HEK293 (cell line): Measurements from ENCODE around the gene HPF1.
"Not testable (repeated sequence)": the region's sequence is repeated elsewhere in the genome, so short reads cannot be mapped to it uniquely, and the experiment has no call there.

Experiments used
- CTCF ChIA-PET: fragments of 350-600 bp; formaldehyde crosslinking; extraction: SDS; loops from one replicate; lab custom pipeline; 2021; ENCODE audit warnings: antibody characterized with exemption; lab: Yijun Ruan, JAX
- POLR2A ChIA-PET: fragments of 300-600 bp; formaldehyde crosslinking; extraction: SDS; loops from one replicate; lab custom pipeline; 2020; ENCODE audit warnings: antibody characterized with exemption, inconsistent platforms; lab: Yijun Ruan, JAX
- H3K27ac ChIP-seq: fragments of 200-500 bp; sonication (Bioruptor generic); 2 replicates; pipeline ENCODE4 v1.5.1; 2014; ENCODE audit warnings: low read depth, low read length, control low read depth, inconsistent platforms; ENCODE audit errors: extremely low read depth
- H3K36me3 ChIP-seq, 2 experiments: fragments of 200-500 bp in 1 of 2; sonication (Bioruptor generic) in 1 of 2; 1 replicate in 1 of 2; 2 replicates in 1 of 2; pipeline ENCODE4 v1.5.1; 2014 to 2017; ENCODE audit warnings: inconsistent platforms in 2 of 2, low read length in 2 of 2; ENCODE audit not compliant: control insufficient read depth in 2 of 2, insufficient read depth in 1 of 2
- H3K4me1 ChIP-seq: fragments of 200-500 bp; sonication (Bioruptor generic); 2 replicates; pipeline ENCODE4 v1.5.1; 2014; ENCODE audit warnings: mild to moderate bottlenecking, low read length, inconsistent platforms; ENCODE audit not compliant: control insufficient read depth, insufficient read depth
- H3K4me3 ChIP-seq: 2 replicates; pipeline ENCODE4 v1.5.1; 2011; ENCODE audit warnings: low read depth, mild to moderate bottlenecking, control low read depth, low read length, moderate library complexity
- H3K9me3 ChIP-seq: fragments of 200-500 bp; sonication (Bioruptor generic); 2 replicates; pipeline ENCODE4 v1.5.1; 2014; ENCODE audit warnings: low read depth, low read length, inconsistent platforms; ENCODE audit not compliant: control insufficient read depth, insufficient read depth
- IKZF3 ChIP-seq: fragments of 450-650 bp; IDR thresholded peaks from 2 replicates; pipeline ENCODE4 v1.5.0; 2018; ENCODE audit warnings: missing biosample characterization, mild to moderate bottlenecking, missing genetic modification characterization, moderate library complexity
- KLF16 ChIP-seq: fragments of 450-650 bp; formaldehyde crosslinking; IDR thresholded peaks from 2 replicates; pipeline ENCODE4 v1.5.1; 2017; ENCODE audit warnings: missing biosample characterization, missing genetic modification characterization
- MYNN ChIP-seq: fragments of 450-650 bp; formaldehyde crosslinking; IDR thresholded peaks from 2 replicates; pipeline ENCODE4 v1.5.1; 2016; ENCODE audit warnings: missing biosample characterization, missing genetic modification characterization, borderline replicate concordance
- REST ChIP-seq: fragments of 450-650 bp; formaldehyde crosslinking; IDR thresholded peaks from 2 replicates; pipeline ENCODE4 v1.5.1; 2016; ENCODE audit warnings: missing biosample characterization, missing genetic modification characterization
- SP3 ChIP-seq: fragments of 450-650 bp; formaldehyde crosslinking; IDR thresholded peaks from 2 replicates; pipeline ENCODE4 v1.5.1; 2016; ENCODE audit warnings: missing biosample characterization, missing genetic modification characterization
- ZBTB21 ChIP-seq: fragments of 450-650 bp; formaldehyde crosslinking; IDR thresholded peaks from 2 replicates; pipeline ENCODE4 v1.5.1; 2017; ENCODE audit warnings: missing biosample characterization, missing genetic modification characterization
- ZBTB49 ChIP-seq: fragments of 450-650 bp; formaldehyde crosslinking; IDR thresholded peaks from 2 replicates; pipeline ENCODE4 v1.5.1; 2016; ENCODE audit warnings: missing biosample characterization, missing genetic modification characterization, low read depth
- ZBTB8A ChIP-seq: fragments of 450-650 bp; formaldehyde crosslinking; IDR thresholded peaks from 2 replicates; pipeline ENCODE4 v1.5.1; 2016; ENCODE audit warnings: missing biosample characterization, missing genetic modification characterization
- ZFP37 ChIP-seq: fragments of 450-650 bp; formaldehyde crosslinking; IDR thresholded peaks from 2 replicates; pipeline ENCODE4 v1.5.1; 2016; ENCODE audit warnings: missing biosample characterization, missing genetic modification characterization
- ZNF140 ChIP-seq: fragments of 450-650 bp; formaldehyde crosslinking; IDR thresholded peaks from 2 replicates; pipeline ENCODE4 v1.5.1; 2016; ENCODE audit warnings: missing biosample characterization, missing genetic modification characterization
- ZNF202 ChIP-seq: fragments of 450-650 bp; formaldehyde crosslinking; IDR thresholded peaks from 2 replicates; pipeline ENCODE4 v1.5.1; 2016; ENCODE audit warnings: missing biosample characterization, missing genetic modification characterization, borderline replicate concordance
- ZNF239 ChIP-seq: fragments of 450-650 bp; formaldehyde crosslinking; IDR thresholded peaks from 2 replicates; pipeline ENCODE4 v1.5.1; 2016; ENCODE audit warnings: missing biosample characterization, missing genetic modification characterization
- ZNF24 ChIP-seq: fragments of 450-650 bp; formaldehyde crosslinking; IDR thresholded peaks from 2 replicates; pipeline ENCODE4 v1.5.1; 2016; ENCODE audit warnings: missing biosample characterization, missing genetic modification characterization
- ZNF266 ChIP-seq: fragments of 450-650 bp; formaldehyde crosslinking; IDR thresholded peaks from 2 replicates; pipeline ENCODE4 v1.5.1; 2016; ENCODE audit warnings: missing biosample characterization, missing genetic modification characterization, low read depth
- ZNF37A ChIP-seq: fragments of 450-650 bp; IDR thresholded peaks from 2 replicates; pipeline ENCODE4 v1.5.1; 2018; ENCODE audit warnings: missing biosample characterization, missing genetic modification characterization
- ZNF394 ChIP-seq: fragments of 450-650 bp; formaldehyde crosslinking; IDR thresholded peaks from 2 replicates; pipeline ENCODE4 v1.5.1; 2016; ENCODE audit warnings: missing biosample characterization, missing genetic modification characterization, mild to moderate bottlenecking, moderate library complexity, borderline replicate concordance
- ZNF404 ChIP-seq: fragments of 450-650 bp; formaldehyde crosslinking; IDR thresholded peaks from 2 replicates; pipeline ENCODE4 v1.5.1; 2017; ENCODE audit warnings: missing biosample characterization, missing genetic modification characterization
- ZNF423 ChIP-seq: fragments of 450-650 bp; formaldehyde crosslinking; IDR thresholded peaks from 2 replicates; pipeline ENCODE4 v1.5.1; 2016; ENCODE audit warnings: missing biosample characterization, missing genetic modification characterization
- ZNF426 ChIP-seq: fragments of 450-650 bp; formaldehyde crosslinking; IDR thresholded peaks from 2 replicates; pipeline ENCODE4 v1.5.1; 2017; ENCODE audit warnings: missing biosample characterization, missing genetic modification characterization, mild to moderate bottlenecking, inconsistent platforms, moderate library complexity
- ZNF473 ChIP-seq: fragments of 450-650 bp; formaldehyde crosslinking; IDR thresholded peaks from 2 replicates; pipeline ENCODE4 v1.5.1; 2017; ENCODE audit warnings: missing biosample characterization, missing genetic modification characterization
- ZNF514 ChIP-seq: fragments of 450-650 bp; formaldehyde crosslinking; IDR thresholded peaks from 2 replicates; pipeline ENCODE4 v1.5.1; 2016; ENCODE audit warnings: missing biosample characterization, missing genetic modification characterization
- ZNF555 ChIP-seq: fragments of 450-650 bp; formaldehyde crosslinking; conservative IDR thresholded peaks from 2 replicates; pipeline ENCODE4 v1.5.1; 2017; ENCODE audit warnings: missing biosample characterization, mild to moderate bottlenecking, missing genetic modification characterization, inconsistent platforms
- ZNF558 ChIP-seq: fragments of 450-650 bp; formaldehyde crosslinking; IDR thresholded peaks from 2 replicates; pipeline ENCODE4 v1.5.1; 2016; ENCODE audit warnings: missing biosample characterization, missing genetic modification characterization
- ZNF560 ChIP-seq: fragments of 450-650 bp; formaldehyde crosslinking; IDR thresholded peaks from 2 replicates; pipeline ENCODE4 v1.5.1; 2017; ENCODE audit warnings: missing biosample characterization, missing genetic modification characterization, borderline replicate concordance
- ZNF623 ChIP-seq: fragments of 450-650 bp; formaldehyde crosslinking; IDR thresholded peaks from 2 replicates; pipeline ENCODE4 v1.5.1; 2016; ENCODE audit warnings: missing biosample characterization, missing genetic modification characterization
- ZNF629 ChIP-seq: fragments of 450-650 bp; formaldehyde crosslinking; IDR thresholded peaks from 2 replicates; pipeline ENCODE4 v1.5.1; 2017; ENCODE audit warnings: missing biosample characterization, missing genetic modification characterization
- ZNF654 ChIP-seq: fragments of 450-650 bp; formaldehyde crosslinking; IDR thresholded peaks from 2 replicates; pipeline ENCODE4 v1.5.1; 2016; ENCODE audit warnings: low read depth, missing biosample characterization, missing genetic modification characterization
- ZNF664 ChIP-seq: fragments of 450-650 bp; formaldehyde crosslinking; IDR thresholded peaks from 2 replicates; pipeline ENCODE4 v1.5.1; 2016; ENCODE audit warnings: missing biosample characterization, missing genetic modification characterization
- ZXDB ChIP-seq: fragments of 450-650 bp; formaldehyde crosslinking; IDR thresholded peaks from 2 replicates; pipeline ENCODE4 v1.5.1; 2016; ENCODE audit warnings: missing biosample characterization, missing genetic modification characterization

The HPF1 gene

GRCh38 chr4:169757575-169758184 lies at the start of gene HPF1 (continued):
- TF ChIP-seq IKZF3 (tag by site-specific recombination) (peak; percentile 76; the same call in 1 of the 2 replicates), ZNF239 (tag by site-specific recombination) (no peak), ZNF558 (tag by site-specific recombination) (no peak), ZNF37A (tag by site-specific recombination) (no peak), ZNF24 (tag by site-specific recombination) (peak; percentile 30; the same call in 1 of the 2 replicates), ZNF473 (no peak), ZBTB49 (tag by site-specific recombination) (no peak), ZNF423 (tag by site-specific recombination) (no peak), ZNF514 (no peak), ZBTB21 (no peak), KLF16 (tag by site-specific recombination) (no peak), MYNN (tag by site-specific recombination) (no peak)

- H3K27ac ChIP-seq, H3K36me3 ChIP-seq, H3K9me3 ChIP-seq, H3K4me1 ChIP-seq, CTCF ChIA-PET, POLR2A ChIA-PET, H3K4me3 ChIP-seq: not testable (repeated sequence)
- TF ChIP-seq ZNF629 (tag by site-specific recombination) (peak; percentile 37; the same call in 1 of the 2 replicates), ZNF664 (tag by site-specific recombination) (peak; percentile 65), REST (tag by site-specific recombination) (peak; percentile 62; the same call in 1 of the 2 replicates), SP3 (tag by site-specific recombination) (peak; percentile 23; the same call in 1 of the 2 replicates), ZNF394 (tag by site-specific recombination) (peak; percentile 95), ZBTB8A (tag by site-specific recombination) (peak; percentile 74), ZXDB (tag by site-specific recombination) (peak; percentile 62; the same call in 1 of the 2 replicates), ZNF404 (tag by site-specific recombination) (0 out of 2 replicates have a peak, but pooled peaks have one; percentile 15), ZNF560 (tag by site-specific recombination) (peak; percentile 62; the same call in 1 of the 2 replicates), ZFP37 (tag by site-specific recombination) (peak; percentile 58; the same call in 1 of the 2 replicates), ZNF654 (tag by site-specific recombination) (peak; percentile 42), ZNF426 (peak; percentile 94), ZNF555 (tag by site-specific recombination) (peak; percentile 92), ZNF623 (tag by site-specific recombination) (peak; percentile 75), ZNF266 (tag by site-specific recombination) (peak; percentile 42; the same call in 1 of the 2 replicates), ZNF202 (peak; percentile 38; the same call in 1 of the 2 replicates), ZNF140 (tag by site-specific recombination) (peak; percentile 66; the same call in 1 of the 2 replicates)
These were observed 49.0 kb upstream of the HPF1 start for GRCh38 chr4:169806770-169807169.
